NCI-H1694 (cell line): ENCODE measurements around the gene FOXK1.

Experiments used
- DNase-seq: peaks from one replicate; lab custom pipeline; 2025; lab: John Stamatoyannopoulos, UW

FOXK1 gene

DNA sequence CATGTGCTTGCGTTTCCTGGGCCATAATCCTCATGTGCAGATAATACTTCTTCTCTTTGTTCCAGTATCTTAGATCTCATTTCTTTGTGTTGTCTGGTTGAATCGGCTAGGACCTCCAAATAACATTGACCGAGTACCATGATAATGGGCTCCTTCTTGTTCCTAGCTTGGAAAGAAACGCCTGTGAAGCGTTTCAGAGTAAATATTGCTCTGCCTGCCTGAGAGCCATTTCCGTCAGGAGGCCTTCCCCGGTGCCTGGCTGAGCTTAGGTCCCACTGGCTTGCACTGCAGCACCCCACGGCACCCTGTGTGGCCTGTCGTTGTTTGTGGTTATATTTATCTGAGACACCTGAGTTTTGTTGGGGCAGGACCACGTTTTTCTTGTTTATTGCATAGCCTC is 17.7 kb downstream of the FOXK1 start:
- DNase-seq = no peak

- DNase-seq = no peak
Measured at GRCh38 chr7:4700577-4701235, 18.6 kb downstream of the FOXK1 start.

GRCh38 chr7:4702961-4703512 is 20.9 kb downstream of the FOXK1 start:
- no peak for DNase-seq

GRCh38 chr7:4703532-4703931 is 21.4 kb downstream of the FOXK1 start:
- DNase-seq = no peak

GRCh38 chr7:4706384-4707216 is 24.5 kb downstream of the FOXK1 start:
- DNase-seq = no peak

- no peak for DNase-seq
Measured at GRCh38 chr7:4707217-4707741, 25.2 kb downstream of the FOXK1 start.

DNA sequence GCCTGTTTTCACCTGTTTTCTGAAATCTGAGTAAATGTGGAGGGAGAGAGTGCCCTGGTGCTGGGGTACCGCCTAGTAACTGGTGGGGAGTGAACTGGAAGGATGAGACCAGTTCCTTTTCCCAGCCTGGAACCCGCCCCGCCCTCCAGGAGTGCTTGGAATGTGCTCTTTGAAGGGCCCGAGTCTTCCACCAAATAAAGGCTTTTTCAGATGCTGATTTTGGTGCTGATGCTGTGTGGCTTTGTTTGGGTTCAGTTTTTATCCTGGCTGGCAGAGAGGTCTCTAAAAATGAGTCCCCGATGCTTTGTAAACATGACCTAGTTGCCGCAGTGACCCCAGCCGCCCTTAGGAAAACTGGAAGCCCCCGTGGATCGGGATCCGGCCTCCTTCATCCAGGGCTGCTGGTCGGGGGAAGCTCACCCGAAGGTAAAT is 25.9 kb downstream of the FOXK1 start:
- no peak for DNase-seq

DNA sequence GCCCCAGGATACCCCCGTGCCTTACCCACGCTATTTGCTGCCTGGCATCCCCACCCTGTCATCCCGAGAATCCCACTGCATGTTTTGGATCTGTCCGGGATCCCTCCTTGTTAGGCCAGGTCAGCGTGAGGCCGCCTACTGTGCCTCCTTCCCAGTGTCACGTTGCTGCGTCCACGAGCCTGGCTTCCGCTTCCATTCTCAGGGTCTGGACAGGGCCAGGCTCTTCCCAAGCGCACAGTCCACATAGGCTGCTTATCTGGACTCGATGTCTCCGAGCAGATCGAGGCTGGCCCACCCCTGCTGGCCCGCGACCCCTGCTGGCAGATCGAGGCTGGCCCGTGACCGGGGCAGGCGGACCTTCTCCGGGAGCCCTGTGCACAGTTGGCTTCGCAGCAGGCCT is 27.1 kb downstream of the FOXK1 start:
- no peak for DNase-seq

- DNase-seq = no peak
Measured at GRCh38 chr7:4711093-4711492, 29.0 kb downstream of the FOXK1 start.

DNA sequence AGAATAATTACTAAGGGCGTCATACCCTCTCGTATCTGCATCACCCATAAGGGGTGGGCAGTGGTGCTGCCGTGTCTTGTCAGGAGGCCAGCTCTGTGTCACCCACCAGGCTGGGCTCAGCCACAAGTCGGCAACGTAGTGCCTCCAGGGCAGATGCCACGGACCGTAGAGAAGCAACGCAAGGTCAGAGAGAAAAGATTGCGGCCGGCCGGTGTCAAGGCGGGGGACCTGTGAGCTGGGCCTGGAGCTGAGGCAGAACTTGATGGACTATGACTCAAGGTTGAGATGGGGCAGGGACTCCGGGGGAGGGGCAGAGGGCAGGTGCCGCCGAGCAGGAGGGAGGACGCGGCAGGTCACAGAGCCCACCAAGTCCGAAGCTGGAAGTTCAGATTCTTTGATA is 29.5 kb downstream of the FOXK1 start:
- no peak for DNase-seq

- no peak for DNase-seq
Measured at GRCh38 chr7:4712281-4713182, 30.4 kb downstream of the FOXK1 start.

DNA sequence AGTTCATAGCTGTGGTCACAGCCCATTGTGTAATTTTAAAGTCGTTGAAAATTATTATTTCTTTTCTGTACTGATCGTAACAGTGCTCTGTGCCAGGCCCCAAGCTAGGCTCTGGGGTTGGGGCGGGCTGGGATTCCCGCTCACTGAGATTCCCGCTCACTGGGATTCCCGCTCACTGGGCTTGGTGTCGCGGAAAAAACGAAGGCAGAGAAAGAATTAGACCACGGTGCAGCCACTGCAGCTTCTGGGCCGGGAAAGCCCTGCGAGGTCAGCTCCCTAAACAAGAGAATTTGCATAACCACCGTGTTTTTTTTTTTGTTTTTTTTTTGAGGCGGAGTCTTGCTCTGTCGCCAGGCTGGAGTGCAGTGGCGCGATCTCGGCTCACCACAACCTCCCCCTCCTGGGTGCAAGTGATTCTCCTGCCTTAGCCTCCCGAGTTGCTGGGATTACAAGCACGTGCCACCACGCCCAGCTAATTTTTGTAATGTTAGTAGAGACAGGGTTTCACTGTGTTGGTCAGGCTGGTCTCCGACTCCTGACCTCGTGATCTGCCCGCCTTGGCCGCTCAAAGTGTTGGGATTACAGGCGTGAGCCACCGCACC is 31.2 kb downstream of the FOXK1 start:
- DNase-seq = no peak

- DNase-seq = no peak
Measured at GRCh38 chr7:4714161-4714700, 32.1 kb downstream of the FOXK1 start.

- no peak for DNase-seq
Measured at GRCh38 chr7:4714767-4715409, 32.8 kb downstream of the FOXK1 start.

DNA sequence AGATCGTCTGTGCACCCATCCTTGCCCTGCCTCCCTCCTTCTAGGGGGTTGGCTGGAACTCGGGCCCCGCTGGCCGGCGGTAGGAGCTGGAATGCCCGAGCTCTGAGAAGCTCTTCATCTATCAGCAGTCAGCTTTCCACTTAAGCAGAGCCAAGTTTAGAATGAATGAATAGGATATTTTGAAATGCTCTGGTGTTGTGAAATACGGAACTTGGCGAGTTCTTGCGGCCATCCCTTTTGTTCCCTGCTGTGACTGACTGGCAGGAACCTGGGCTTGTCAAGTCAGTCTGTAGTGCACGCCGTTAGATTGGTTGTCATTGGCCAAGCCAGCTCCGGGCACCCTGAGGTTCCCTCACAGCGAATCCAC is 33.3 kb downstream of the FOXK1 start:
- DNase-seq = no peak

DNA sequence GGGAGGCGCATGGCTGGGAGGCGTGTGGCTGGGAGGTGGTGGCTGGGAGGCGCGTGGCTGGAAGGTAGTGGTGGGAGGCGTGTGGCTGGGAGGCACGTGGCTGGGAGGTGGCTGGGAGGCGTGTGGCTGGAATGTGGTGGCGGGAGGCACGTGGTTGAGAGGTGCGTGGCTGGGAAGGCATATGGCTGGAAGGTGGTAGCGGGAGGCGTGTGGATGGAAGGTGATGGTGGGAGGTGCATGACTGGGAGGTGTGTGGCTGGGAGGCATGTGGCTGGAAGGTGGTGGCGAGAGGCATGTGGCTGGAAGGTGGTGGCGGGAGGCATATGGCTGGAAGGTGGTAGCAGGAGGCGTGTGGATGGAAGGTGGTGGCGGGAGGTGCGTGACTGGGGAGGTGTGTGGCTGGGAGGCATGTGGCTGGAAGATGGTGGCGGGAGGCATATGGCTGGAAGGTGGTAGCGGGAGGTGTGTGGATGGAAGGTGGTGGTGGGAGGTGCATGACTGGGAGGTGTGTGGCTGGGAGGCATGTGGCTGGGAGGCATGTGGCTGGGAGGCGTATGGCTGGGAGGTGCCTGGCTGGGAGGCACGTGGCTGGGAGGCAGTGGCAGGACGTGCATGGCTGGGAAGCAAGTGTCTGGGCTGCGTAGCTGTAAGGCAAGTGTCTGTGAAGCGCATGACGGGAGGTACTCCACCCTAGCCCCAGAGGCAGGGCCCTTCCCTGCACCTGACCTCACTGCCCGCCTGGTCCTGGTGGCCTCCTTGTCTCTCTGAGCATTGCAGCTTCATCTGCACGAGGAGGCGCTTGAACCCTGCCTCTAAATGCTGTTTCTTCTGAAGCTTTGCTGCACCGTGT is 35.1 kb downstream of the FOXK1 start:
- no peak for DNase-seq

DNA sequence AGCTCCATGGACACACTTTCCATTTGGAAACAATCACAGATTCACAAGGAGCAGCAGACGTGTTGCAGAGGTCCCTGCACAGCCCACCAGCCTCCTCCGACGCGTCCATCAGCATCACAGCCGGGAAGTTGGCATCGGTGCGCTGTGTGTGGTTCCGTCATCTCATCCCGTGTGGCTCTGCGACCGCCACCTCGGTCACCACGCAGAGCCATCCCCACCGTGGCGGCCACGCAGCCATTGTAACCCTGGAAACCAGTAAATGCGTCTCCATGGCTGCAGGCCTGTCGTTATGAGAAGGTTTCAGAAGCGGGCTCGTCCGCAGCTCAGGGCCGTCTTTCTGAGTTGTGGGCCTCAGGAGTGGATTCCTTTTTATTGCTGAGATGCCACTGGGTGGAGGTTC is 36.0 kb downstream of the FOXK1 start:
- no peak for DNase-seq

DNA sequence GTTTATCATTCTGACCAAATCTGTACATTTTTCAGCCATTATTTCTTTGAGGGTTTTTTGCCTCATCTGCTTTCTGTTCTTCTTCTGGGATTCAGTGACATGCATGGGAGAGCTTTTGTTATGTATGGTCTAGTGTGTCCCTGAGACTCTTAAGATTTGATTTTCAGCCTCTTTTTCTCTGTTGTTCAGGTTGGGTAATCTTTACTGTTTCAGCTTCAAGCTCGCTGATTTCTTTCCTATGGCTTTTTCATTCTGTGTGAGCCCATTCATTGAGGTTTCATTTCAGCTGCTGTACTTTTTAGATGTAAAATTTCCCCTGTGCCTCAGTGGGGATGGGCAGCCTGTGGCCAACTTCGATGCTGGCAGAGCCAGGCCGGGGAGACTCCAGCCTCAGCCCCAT is 38.1 kb downstream of the FOXK1 start:
- no peak for DNase-seq

GRCh38 chr7:4722308-4722707 is 40.2 kb downstream of the FOXK1 start:
- no peak for DNase-seq
